ENCODE results near the gene PROCA1. TPM values are rescaled to one million over a fixed set of nuclear protein-coding genes. Genes with fewer than 3 reads are reported as not detected.

PROCA1 gene
- total and polyA plus RNA-seq, 9 of the 15 experiments (the other 6 are each of a cell fraction or from before 2014, with no cell fraction given) = 0.78 to 16.2 (median 5.6) TPM

GRCh38 chr17:28661635-28662526, 49.8 kb downstream of the PROCA1 start, which contains the start of the genes SDF2 and SUPT6H (continued):
- TF ChIP-seq GTF3C2 (IDR thresholded peaks at IDR 0.05; ENCODE audit: borderline replicate concordance, extremely low read depth, insufficient read length) = no peak
- no peak for TF ChIP-seq HSF4 (CRISPR knock-in tag; IDR thresholded peaks at IDR 0.05; ENCODE audit: borderline replicate concordance)
- TF ChIP-seq GATAD2A (IDR thresholded peaks at IDR 0.05) = 0 out of 2 replicates have a peak, but pooled peaks have one; percentile 27
- TF ChIP-seq SMARCE1 (IDR thresholded peaks at IDR 0.05) = peak; percentile 37; the same call in 1 of the 2 replicates
- TF ChIP-seq NEUROD1 (IDR thresholded peaks at IDR 0.05; ENCODE audit: borderline replicate concordance, low read depth, low read length, partially characterized antibody) = peak; percentile 24
- TF ChIP-seq CEBPG (CRISPR knock-in tag; IDR thresholded peaks at IDR 0.05) = no peak
- TF ChIP-seq CEBPG (tag; conservative IDR thresholded peaks at IDR 0.05 in 1 of 2, IDR thresholded peaks at IDR 0.05 in 1 of 2) = no peak
- no peak for TF ChIP-seq USF1 (CRISPR knock-in tag; IDR thresholded peaks at IDR 0.05)
- TF ChIP-seq NCOA2 (IDR thresholded peaks at IDR 0.05; ENCODE audit: partially characterized antibody in 2 of 2) = no peak
- TF ChIP-seq CBX1 (IDR thresholded peaks at IDR 0.05; ENCODE audit: low read depth) = peak; percentile 86; the same call in 1 of the 2 replicates
- TF ChIP-seq IRF2 (CRISPR knock-in tag; IDR thresholded peaks at IDR 0.05) = no peak
- TF ChIP-seq GTF2E2 (tag; IDR thresholded peaks at IDR 0.05) = peak; percentile 70; the same call in 1 of the 2 replicates
- TF ChIP-seq NBN (IDR thresholded peaks at IDR 0.05; ENCODE audit: low read depth) = peak; percentile 87; the same call in 1 of the 2 replicates
- TF ChIP-seq ZNF75A (CRISPR knock-in tag; IDR thresholded peaks at IDR 0.05) = no peak
- peak; percentile 97 for TF ChIP-seq EP400 (IDR thresholded peaks at IDR 0.05)
- TF ChIP-seq ZNF77 (CRISPR knock-in tag; IDR thresholded peaks at IDR 0.05) = no peak
- peak; percentile 93 for TF ChIP-seq ZBTB7A (IDR thresholded peaks at IDR 0.05; ENCODE audit: borderline replicate concordance, control insufficient read depth, low read depth, low read length)
- peak; percentile 92 for TF ChIP-seq POLR2B (IDR thresholded peaks at IDR 0.05; ENCODE audit: low read depth, partially characterized antibody)
- TF ChIP-seq ETV1 (tag; conservative IDR thresholded peaks at IDR 0.05; ENCODE audit: low read depth) = peak; percentile 94
- TF ChIP-seq KHSRP (IDR thresholded peaks at IDR 0.05) = peak; percentile 53; the same call in 1 of the 2 replicates
- 0 out of 2 replicates have a peak, but pooled peaks have one; percentile 26 for TF ChIP-seq CAMTA2 (CRISPR knock-in tag; conservative IDR thresholded peaks at IDR 0.05)
- TF ChIP-seq MAFF (IDR thresholded peaks at IDR 0.05; ENCODE audit: low read length) = no peak
